ENCODE measurements around the gene ENO1.

The ENO1 gene

DNA sequence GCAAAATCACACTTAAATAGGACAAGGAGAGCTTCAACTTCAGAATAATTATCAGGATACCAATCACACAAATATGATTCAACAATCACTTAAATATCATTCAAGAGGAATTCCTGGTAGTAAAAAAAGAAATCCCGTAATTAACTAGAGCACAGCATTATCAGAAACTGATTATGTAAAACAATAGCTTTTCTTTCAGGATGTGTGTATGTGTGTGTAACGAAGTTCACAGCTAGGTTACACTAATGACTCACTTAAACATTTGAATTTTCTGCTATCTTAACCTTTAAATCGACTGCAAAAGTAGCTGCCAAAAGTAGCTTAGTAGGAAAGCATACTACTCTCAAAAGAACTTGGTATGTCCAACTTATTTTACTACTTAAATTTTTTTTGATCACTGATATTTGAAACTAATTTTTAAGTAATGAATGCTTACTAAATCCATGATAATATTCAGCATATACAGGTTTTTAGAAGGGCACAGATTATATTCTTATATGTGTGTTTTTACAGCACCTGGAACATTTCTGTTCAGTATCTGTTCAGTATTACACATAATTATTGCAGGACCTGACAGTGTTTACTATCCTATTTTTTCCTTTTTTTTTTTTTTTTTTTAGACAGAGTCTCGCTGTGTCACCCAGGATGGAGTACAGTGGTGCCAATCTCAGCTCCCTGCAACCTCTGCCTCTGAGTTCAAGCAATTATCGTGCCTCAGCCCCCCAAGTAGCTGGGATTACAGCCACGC is 65.3 kb downstream of the ENO1 start:
- TF ChIP-seq FOXP2 (optimal IDR thresholded peaks at IDR 0.05; ENCODE audit: control extremely low read depth, extremely low read length, insufficient read depth) (no peak), EZH2 (IDR thresholded peaks at IDR 0.05) (no peak), POLR2AphosphoS5 (IDR thresholded peaks at IDR 0.05; ENCODE audit: borderline replicate concordance, low read depth, low read length) (no peak)
- Histone ChIP-seq H3K36me3 (ENCODE audit: insufficient read depth, low read length) (no peaks in the 10 kb centered on the region), H3K4me3 (no peak overlapping the region), H3K9ac (ENCODE audit: insufficient read length) (peak overlapping the region; percentile 54), H3K27ac (peak overlapping the region; percentile 34; the same call in 1 of the 2 replicates), H3K9me3 (ENCODE audit: low read depth, low read length) (no peaks in the 10 kb centered on the region)
- DNase-seq (ENCODE audit: low read depth, low spot score) = no peak

DNA sequence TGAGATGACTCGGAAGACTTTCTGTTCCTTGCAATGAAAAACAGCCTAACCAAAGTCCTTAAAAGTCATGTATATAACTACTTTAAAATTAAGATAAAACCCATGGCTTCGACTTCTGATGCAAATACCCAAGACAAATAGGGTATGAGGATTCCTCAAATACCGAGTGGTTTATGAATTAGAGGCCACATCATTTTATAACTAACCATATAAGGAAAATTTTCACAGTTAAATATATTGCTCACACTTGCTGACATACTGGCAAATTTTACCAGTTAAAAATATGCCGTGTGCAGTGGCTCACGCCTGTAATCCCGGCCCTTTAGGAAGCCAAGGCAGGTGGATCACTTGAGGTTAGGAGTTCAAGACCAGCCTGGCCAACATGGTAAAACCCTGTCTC is 66.4 kb downstream of the ENO1 start:
- Histone ChIP-seq H3K36me3 (ENCODE audit: insufficient read depth, low read length) (no peaks in the 10 kb centered on the region), H3K4me3 (no peak overlapping the region), H3K27ac (peak overlapping the region; percentile 52), H3K9ac (ENCODE audit: insufficient read length) (no peak overlapping the region), H3K9me3 (ENCODE audit: low read depth, low read length) (no peaks in the 10 kb centered on the region)
- DNase-seq (ENCODE audit: low read depth, low spot score) = no peak
- TF ChIP-seq EZH2 (IDR thresholded peaks at IDR 0.05) (no peak), FOXP2 (optimal IDR thresholded peaks at IDR 0.05; ENCODE audit: control extremely low read depth, extremely low read length, insufficient read depth) (no peak), POLR2AphosphoS5 (IDR thresholded peaks at IDR 0.05; ENCODE audit: borderline replicate concordance, low read depth, low read length) (no peak)
